LNCaP clone FGC (cell line): Measurements from ENCODE around the gene CPTP.

ENCODE experiments used
- DNase-seq: peaks from one replicate; pipeline ENCODE4 v3.0.0-alpha.2; 2011; ENCODE audit warnings: low read depth
- H3K4me3 ChIP-seq: 2 replicates; pipeline ENCODE4 v1.5.1; 2011; ENCODE audit warnings: mild to moderate bottlenecking, low read depth, low read length, control low read depth
- CTCF ChIP-seq: IDR thresholded peaks from 2 replicates; pipeline ENCODE4 v1.5.1; 2012; ENCODE audit warnings: mild to moderate bottlenecking; ENCODE audit not compliant: control insufficient read depth, insufficient read depth; ENCODE audit errors: extremely low read depth

CPTP gene

GRCh38 chr1:1324524-1325287 is at the start of gene CPTP, which contains the start of gene INTS11:
CPTP (plus strand) TSS chr1:1324802; CDS start chr1:1326911, 2,109 bp downstream.
INTS11 (minus strand) TSS chr1:1324660; CDS start chr1:1324608, 52 bp downstream.
- no peak for TF ChIP-seq CTCF
- no peak for DNase-seq
- peak within 1 kb of the TSS; percentile 95 for H3K4me3 ChIP-seq

DNA sequence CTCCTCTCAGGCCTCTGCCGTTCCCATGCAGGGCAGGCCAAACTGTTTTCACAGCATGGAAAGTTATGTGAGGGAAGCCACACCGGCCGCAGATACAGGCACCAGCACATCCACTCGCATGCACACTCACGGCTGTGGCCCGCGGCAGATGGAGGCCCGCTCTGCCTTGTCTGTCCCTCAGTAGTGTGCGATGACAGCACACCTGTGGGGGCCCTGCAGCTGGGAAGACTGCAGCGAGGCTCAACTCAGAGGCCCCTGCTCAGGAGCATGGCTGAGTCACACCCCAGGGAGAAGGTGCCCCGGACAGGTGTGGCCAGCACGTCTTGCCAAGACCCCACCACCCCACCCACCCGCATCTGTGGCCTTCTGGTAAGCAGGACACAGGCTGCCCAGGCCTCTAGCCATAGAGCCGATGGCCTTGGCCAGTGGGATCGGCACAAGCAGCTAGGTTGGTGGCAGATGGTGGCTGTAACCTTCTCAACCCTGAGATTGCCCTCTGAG is 49.6 kb upstream of the CPTP start:
- peak overlapping the region; percentile 86 for H3K4me3 ChIP-seq
- no peak for TF ChIP-seq CTCF

DNA sequence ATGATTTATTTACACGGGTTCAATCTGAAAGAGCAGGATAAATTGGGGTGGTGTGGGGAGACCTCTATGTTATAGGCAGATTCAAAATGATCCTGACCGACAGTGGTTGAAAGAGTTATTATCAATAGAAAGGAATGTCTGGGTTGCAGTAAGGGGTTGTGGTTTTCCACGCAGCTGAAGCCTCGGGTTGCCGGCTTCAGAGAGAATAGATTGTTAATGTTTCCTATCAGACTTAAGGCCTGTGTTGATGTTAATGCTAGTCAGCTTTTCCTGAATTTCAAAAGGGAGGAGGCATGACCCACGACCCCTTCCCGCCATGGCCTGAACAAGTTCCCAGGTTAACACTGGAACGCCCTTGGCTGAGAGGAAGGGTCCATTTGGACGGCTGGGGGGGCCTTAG is 48.8 kb upstream of the CPTP start:
- H3K4me3 ChIP-seq: no peak overlapping the region
- TF ChIP-seq CTCF: no peak
- no peak for DNase-seq

More for the DNA sequence above, 49.6 kb upstream of the CPTP start:
- no peak for DNase-seq

DNA sequence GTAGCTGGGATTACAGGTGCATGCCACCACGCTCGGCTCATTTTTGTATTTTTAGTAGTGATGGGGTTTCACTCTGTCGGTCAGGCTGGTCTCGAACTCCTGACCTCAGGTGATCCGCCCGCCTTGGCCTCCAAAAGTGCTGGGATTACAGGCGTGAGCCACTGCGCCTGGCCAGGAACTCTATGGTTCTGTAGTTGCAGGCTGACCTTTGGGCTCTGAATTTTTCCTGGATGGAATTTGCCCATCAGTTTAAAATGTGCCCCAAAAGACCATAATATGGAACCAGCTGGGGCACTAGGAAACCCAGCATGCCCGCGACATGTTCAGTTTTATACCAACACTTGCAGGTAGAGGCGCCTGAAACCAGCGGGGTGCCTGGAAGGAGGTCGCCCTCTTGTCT is 46.0 kb upstream of the CPTP start:
- no peak for DNase-seq
- H3K4me3 ChIP-seq: no peak overlapping the region
- no peak for TF ChIP-seq CTCF

DNA sequence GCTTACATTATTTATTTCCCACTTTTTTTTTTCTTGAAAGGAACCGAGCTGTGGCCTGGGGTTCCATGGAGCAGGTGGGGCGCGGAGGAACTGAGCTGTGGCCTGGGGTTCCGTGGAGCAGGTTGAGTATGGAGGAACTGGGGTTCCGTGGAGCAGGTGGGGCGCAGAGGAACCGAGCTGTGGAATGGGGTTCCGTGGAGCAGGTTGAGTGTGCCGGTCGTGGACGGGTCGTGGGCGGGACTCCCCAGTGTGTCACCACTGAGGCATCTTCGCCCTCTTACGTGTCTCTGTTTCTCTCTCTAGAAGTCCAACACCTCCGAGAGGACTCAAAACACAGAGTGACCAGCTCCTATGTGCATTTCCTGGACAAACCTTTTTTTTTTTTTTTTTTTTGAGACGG is 45.6 kb upstream of the CPTP start:
- DNase-seq: no peak
- no peak for TF ChIP-seq CTCF
- no peak overlapping the region for H3K4me3 ChIP-seq

DNA sequence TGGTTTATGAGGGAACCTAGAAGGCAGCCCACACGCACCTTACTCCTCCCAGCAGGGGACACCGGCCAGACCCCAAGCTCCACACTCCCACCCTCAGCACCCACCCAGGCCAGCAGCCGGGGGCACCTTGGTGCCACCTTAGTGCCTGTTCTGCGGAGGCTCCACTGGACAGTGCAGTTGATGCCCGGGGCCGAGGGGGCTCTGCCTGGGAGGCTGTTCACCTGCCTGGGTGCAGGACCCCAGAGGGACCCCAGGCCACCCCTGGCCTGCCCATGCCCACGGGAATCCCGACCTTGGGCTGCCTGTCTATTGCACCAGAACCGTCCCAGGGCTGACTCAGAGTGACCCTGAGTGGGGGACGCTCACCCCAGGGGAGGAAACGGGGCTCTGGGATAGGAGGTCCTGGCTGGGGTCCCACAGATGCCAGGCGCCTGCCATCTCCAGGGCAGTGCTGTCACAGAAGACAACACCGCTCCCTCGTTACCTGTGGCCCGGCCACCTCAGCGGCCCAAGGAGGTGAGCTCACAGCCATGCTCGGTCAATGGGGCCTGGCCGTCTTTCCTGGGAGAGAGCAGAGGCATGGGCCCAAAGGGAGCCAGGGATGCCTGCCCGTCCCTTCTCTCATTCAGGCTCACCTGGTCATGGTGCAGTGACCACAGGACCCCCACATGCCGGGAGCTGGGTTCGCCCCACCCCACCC is 43.7 kb upstream of the CPTP start:
- TF ChIP-seq CTCF: no peak
- DNase-seq: no peak
- no peak overlapping the region for H3K4me3 ChIP-seq
